Heart right ventricle (tissue), 16 donors: Measurements from ENCODE around the gene XRCC4. TPM values are rescaled to one million over a fixed set of nuclear protein-coding genes. Genes with fewer than 3 reads are reported as not detected.

Experiments used
- ATAC-seq, 8 donors: fragments of 200-7000 bp; cut with Tn5 transposase; one replicate each; pipeline ENCODE4 v1.9.1; 2020; ENCODE audit warnings: mild to moderate bottlenecking in 8 of 8, moderate library complexity in 8 of 8, moderate number of reproducible peaks in 1 of 8
- DNase-seq, 2 donors: peaks; one replicate each; pipeline ENCODE4 v3.0.0-alpha.2; 2020
- H3K27ac ChIP-seq, 10 donors: fragments of 200-600 bp; sonication (generic) in 2 of 10; one replicate each; pipeline versions ENCODE4 v1.5.0 to v1.8.0; 2020 to 2022; ENCODE audit warnings: mild to moderate bottlenecking in 3 of 10
- H3K27me3 ChIP-seq, 7 donors: fragments of 200-600 bp; one replicate each; pipeline ENCODE4 v1.8.0; 2021 to 2022; ENCODE audit warnings: mild to moderate bottlenecking in 2 of 7
- H3K36me3 ChIP-seq, 9 donors: fragments of 200-600 bp; sonication (generic) in 1 of 9; one replicate each; pipeline versions ENCODE4 v1.5.0 to v1.8.0; 2020 to 2022; ENCODE audit warnings: mild to moderate bottlenecking in 2 of 9
- H3K4me1 ChIP-seq, 9 donors: fragments of 200-600 bp; sonication (generic) in 1 of 9; one replicate each; pipeline versions ENCODE4 v1.5.0 to v1.8.0; 2020 to 2022; ENCODE audit warnings: mild to moderate bottlenecking in 4 of 9
- H3K4me3 ChIP-seq, 10 donors: fragments of 200-600 bp; sonication (generic) in 2 of 10; one replicate each; pipeline versions ENCODE4 v1.5.0 to v1.8.0; 2020 to 2022; ENCODE audit warnings: mild to moderate bottlenecking in 7 of 10, moderate library complexity in 2 of 10
- H3K9me3 ChIP-seq, 11 donors: fragments of 200-600 bp in 10 of 11; sonication (generic) in 2 of 11; one replicate each; pipeline versions ENCODE4 v1.5.0 to v1.8.0; 2013 to 2022; ENCODE audit warnings: mild to moderate bottlenecking in 2 of 11, control low read depth in 1 of 11, moderate library complexity in 1 of 11
- WGBS, 2 donors: extraction: QIAGEN DNeasy Blood & Tissue Kit; methylation state at CpG; one replicate each; pipeline ENCODE4 v1.1.7; 2013; ENCODE audit warnings: inconsistent platforms in 1 of 2; 5-methylcytosine and 5-hydroxymethylcytosine counted together
- intact Hi-C, 10 donors: fragments of 100-400 bp; cut with DNase I; formaldehyde crosslinking; loops; one replicate each; pipeline versions ENCODE4 v1.11.1 to v1.14.2; 2022
- polyA plus RNA-seq, 2 donors: library from polyadenylated mRNA; stranded (reverse); fragments of 200-250 nt; gene quantifications; one replicate each; pipeline ENCODE4 v1.2.3, GENCODE V29; 2013
- total RNA-seq, 10 donors: library from RNA; stranded (reverse); fragmentation: NEBNext Ultra II Directional in 3 of 10; extraction: Animal tissue kit (Norgen Biotek cat#: 25700) in 3 of 10; gene quantifications; one replicate each; pipeline versions ENCODE4 v1.2.1 to v1.2.4, GENCODE V29; 2021 to 2023
- TF ChIP-seq, protein P1 (sequence below), 9 donors: fragments of 200-600 bp; sonication (generic) in 2 of 9; IDR thresholded peaks; one replicate each; pipeline versions ENCODE4 v1.5.0 to v1.8.0; 2021 to 2022; ENCODE audit warnings: antibody characterized with exemption in 9 of 9, mild to moderate bottlenecking in 5 of 9, moderate library complexity in 1 of 9
- donor health status: Arrhythmogenic right ventricular cardiomyopathy.
- donor health status: ischemic (EF 13 %, LVEDD 7.1; RV severe dilation, severe dysfunction).
- donor health status: healthy with polysubstance abuse.
- donor health status: DM: no; HTN: yes; CAD: no.
- donor health status: DM: no; HTN: no; CAD: no.
- donor health status: ischemic (EF 25% LVEDD 6.9; RV normal size, moderate dysfunction).
- donor health status: ischemic (EF 25% LVEDD 5.7; RV mildly dilated, moderate dysfunction).
- donor health status: healthy.
- donor health status: DM: yes; HTN: yes; CAD: no.
- donor health status: Ischemic cardiomyopathy.
- donor health status: ischemic (EF 35%, LVEDD 5.7; RV mildly dilated, moderate dysfunction).
- donor health status: nonischemic (EF 11% LVEDD 7.7; RV severe dilation, severe dysfunction).
- donor health status: DM: yes; HTN: yes; CAD: no.
- donor health status: PGD.
- donor health status: ischemic (EF 29% LVEDD 5.4; RV normal size, mild dysfunction).
- donor health status: nonischemic (EF 23%, LVEDD 6.1; RV moderate dilation, normal function).

Gene XRCC4
- total and polyA plus RNA-seq, 12 donors, result 3.6 to 14.4 (median 6.8) TPM

DNA sequence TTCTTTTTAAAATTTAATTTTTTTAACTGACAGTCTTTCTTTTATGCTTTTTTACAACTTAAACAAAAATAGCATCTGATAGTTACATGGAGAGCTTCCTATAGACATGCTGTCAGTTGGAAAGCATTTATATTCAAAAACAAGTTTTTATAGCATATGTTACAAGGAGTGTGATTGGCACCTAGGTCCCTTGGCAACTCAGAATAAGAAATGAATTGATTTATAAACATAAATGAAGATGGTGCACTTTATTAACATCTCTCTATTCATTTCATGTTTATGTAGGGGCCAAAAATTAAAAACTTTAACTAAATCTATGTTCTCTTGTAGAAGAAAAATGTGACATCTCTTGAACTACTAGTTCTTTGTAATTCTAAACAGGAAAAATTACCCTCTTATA is 153.2 kb downstream of the XRCC4 start:
- DNase-seq, result no peak
- no peaks in the 10 kb centered on the region for H3K4me1 ChIP-seq
- no peak overlapping the region for H3K4me3 ChIP-seq
- no peak for ATAC-seq
- no peaks in the 10 kb centered on the region for H3K27me3 ChIP-seq
- intact Hi-C loops, result loop anchor here in 1 of 10 donors (10.0 kb wide), 1 partner anchor 64 kb away; no protein-coding TSS in a partner anchor
- H3K36me3 ChIP-seq, result no peaks in the 10 kb centered on the region
- no peak overlapping the region for H3K27ac ChIP-seq
- no peaks in the 10 kb centered on the region for H3K9me3 ChIP-seq
- TF ChIP-seq, protein P1, sequence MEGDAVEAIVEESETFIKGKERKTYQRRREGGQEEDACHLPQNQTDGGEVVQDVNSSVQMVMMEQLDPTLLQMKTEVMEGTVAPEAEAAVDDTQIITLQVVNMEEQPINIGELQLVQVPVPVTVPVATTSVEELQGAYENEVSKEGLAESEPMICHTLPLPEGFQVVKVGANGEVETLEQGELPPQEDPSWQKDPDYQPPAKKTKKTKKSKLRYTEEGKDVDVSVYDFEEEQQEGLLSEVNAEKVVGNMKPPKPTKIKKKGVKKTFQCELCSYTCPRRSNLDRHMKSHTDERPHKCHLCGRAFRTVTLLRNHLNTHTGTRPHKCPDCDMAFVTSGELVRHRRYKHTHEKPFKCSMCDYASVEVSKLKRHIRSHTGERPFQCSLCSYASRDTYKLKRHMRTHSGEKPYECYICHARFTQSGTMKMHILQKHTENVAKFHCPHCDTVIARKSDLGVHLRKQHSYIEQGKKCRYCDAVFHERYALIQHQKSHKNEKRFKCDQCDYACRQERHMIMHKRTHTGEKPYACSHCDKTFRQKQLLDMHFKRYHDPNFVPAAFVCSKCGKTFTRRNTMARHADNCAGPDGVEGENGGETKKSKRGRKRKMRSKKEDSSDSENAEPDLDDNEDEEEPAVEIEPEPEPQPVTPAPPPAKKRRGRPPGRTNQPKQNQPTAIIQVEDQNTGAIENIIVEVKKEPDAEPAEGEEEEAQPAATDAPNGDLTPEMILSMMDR (IDR thresholded peaks at IDR 0.05), result no peak

DNA sequence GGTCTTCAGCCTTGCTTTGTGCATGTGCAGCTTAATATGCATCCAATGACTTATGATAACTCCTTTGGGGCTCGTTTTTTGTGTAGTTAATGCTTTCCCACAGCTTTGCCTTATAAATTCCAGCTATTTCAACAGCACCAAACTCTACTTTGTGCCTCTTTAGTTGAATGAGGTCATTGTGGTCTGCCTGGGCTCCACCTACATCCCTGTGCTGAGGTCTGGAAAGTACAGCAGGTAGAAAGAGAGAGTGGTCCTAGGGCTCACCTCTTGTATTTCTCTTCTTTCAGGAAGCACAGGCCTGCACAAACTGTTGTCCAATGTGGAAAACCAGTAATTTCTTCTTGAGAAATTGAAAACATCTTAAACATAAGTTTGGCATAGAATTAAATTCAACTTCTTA is 167.2 kb downstream of the XRCC4 start:
- Histone ChIP-seq H3K4me1 (no peaks in the 10 kb centered on the region), H3K27me3 (no peaks in the 10 kb centered on the region), H3K4me3 (no peak overlapping the region), H3K36me3 (no peaks in the 10 kb centered on the region), H3K27ac (no peak overlapping the region), H3K9me3 (no peaks in the 10 kb centered on the region)
- TF ChIP-seq, protein P1 (IDR thresholded peaks at IDR 0.05), result no peak
- ATAC-seq (no peak), DNase-seq (no peak)
- intact Hi-C loops, result no loop called here
- 87 to 97% methylated on average over 1 of the region's 1 CpG for WGBS, 2 donors

DNA sequence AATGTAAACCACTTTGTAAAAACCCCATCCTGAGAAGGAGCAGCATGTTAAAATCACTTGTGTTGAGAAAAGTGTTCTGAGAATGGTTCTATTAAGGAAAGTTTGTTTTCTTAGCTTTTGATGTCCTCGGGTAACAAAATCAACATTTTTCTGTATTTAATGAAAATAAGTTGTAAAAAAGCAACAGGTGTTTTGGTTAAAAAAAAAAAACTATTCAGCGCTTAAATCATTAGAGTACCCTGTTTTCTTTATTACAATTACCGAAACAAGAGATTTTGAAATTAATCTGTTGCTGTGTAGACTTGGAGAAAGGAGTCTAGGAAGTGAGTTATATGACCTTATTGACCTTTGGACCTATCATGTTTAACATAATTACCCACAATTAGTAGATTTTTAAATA is 167.7 kb downstream of the XRCC4 start:
- intact Hi-C loops, result no loop called here
- no peak overlapping the region for H3K27ac ChIP-seq
- no peaks in the 10 kb centered on the region for H3K9me3 ChIP-seq
- no peak for DNase-seq
- no peak for ATAC-seq
- H3K27me3 ChIP-seq, result no peaks in the 10 kb centered on the region
- H3K4me3 ChIP-seq, result no peak overlapping the region
- H3K36me3 ChIP-seq, result no peaks in the 10 kb centered on the region
- H3K4me1 ChIP-seq, result no peaks in the 10 kb centered on the region
- TF ChIP-seq, protein P1 (IDR thresholded peaks at IDR 0.05), result no peak
- 96 to 98% methylated on average over 3 of the region's 3 CpGs for WGBS, 2 donors

DNA sequence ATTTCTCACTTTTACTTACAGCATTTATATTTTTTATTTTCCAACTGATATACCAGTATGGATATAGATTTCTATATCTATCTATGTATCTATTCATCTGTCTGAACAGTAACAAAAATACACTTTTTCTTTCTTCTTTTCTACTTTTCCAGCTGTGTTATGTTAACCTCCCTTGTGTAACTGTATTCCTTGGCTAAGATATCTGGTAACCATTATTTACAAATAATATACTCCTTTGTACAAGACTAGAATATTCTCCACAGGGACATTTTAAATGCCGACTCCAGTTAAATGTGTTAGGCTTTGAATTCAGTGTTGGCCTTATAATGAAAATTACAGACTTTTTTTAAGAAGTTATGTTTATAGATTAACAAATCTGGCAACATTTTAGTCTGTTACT is 168.7 kb downstream of the XRCC4 start:
- H3K36me3 ChIP-seq, result no peaks in the 10 kb centered on the region
- no peaks in the 10 kb centered on the region for H3K27me3 ChIP-seq
- no peaks in the 10 kb centered on the region for H3K4me1 ChIP-seq
- H3K27ac ChIP-seq, result no peak overlapping the region
- DNase-seq, result no peak
- H3K9me3 ChIP-seq, result no peaks in the 10 kb centered on the region
- intact Hi-C loops, result no loop called here
- no peak for ATAC-seq
- H3K4me3 ChIP-seq, result no peak overlapping the region
- TF ChIP-seq, protein P1 (IDR thresholded peaks at IDR 0.05), result no peak
- WGBS, 2 donors, result 66 to 79% methylated on average over 1 of the region's 1 CpG

DNA sequence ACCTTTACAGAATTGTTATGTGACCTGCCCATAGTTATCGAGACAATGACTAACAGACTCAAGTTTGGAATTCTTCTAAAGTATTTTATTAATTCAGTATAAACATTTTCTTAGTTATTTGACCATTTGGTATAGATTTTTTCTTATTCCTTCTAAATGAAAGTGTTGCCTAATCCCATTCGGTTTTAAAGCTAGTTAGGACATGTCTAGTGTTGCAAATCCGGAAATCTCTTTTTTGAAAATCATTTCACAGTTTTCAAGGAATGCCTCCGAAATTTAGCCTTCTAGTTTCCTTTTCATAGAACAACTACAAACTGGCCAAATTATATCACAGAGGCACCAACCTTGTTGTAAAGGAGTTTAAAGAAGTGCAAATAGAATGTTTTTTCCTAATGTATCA is 171.8 kb downstream of the XRCC4 start:
- Histone ChIP-seq H3K27me3 (no peaks in the 10 kb centered on the region), H3K4me1 (no peaks in the 10 kb centered on the region), H3K4me3 (no peak overlapping the region), H3K9me3 (no peaks in the 10 kb centered on the region), H3K36me3 (no peaks in the 10 kb centered on the region), H3K27ac (no peak overlapping the region)
- ATAC-seq, result no peak
- intact Hi-C loops, result no loop called here
- WGBS, 2 donors, result 89 to 94% methylated on average over 4 of the region's 4 CpGs
- TF ChIP-seq, protein P1 (IDR thresholded peaks at IDR 0.05), result no peak
- DNase-seq, result no peak
